ENCODE results near the gene SCYGR5.
"Not testable (repeated sequence)": the region's sequence is repeated elsewhere in the genome, so short reads cannot be mapped to it uniquely, and the experiment has no call there.

The SCYGR5 gene

DNA sequence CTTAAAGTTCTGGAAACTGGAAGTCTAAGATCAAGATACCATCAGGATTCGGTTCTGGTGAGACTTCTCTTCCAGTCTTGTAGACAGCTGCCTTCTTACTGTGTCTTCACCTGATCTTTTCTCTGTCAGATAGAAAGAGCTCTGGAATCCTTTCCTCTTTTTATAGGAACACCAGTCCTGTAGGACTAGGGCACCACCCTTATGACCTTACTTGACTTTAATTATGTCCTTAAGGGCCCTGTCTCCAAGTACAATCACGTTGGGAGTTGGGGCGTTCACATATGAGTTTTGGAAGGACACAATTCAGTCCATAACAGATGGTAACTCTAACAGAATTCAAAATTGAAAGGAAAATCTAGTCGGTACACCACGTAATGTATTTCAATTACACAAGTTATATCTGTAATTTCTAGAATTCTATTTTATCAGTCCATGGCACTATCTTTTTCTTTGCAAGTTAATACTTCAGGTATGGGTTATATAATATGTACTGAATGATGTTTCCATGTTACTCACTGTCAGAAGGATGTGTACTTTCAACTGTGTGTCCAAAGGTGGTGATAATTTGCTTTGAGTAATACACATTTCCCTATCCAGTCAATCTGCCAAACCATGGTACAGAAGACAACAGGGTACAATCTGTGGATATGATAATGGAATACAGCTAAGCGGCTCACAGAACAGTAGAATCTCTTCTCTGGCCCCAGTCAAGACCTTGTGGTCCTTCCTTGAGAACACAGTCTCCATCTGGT, 1.2 kb upstream of the SCYGR5 start:
- no peak for DNase-seq (ENCODE audit: insufficient read length, low spot score)
- FAIRE-seq: no peak
- TF ChIP-seq PAX5 (IDR thresholded peaks at IDR 0.05; ENCODE audit: insufficient read depth, low read length, severe bottlenecking) (no peak), SPI1 (IDR thresholded peaks at IDR 0.05; ENCODE audit: low read depth, low read length) (no peak), POLR2AphosphoS5 (IDR thresholded peaks at IDR 0.05; ENCODE audit: low read depth, low read length) (no peak), TAF1 (IDR thresholded peaks at IDR 0.05; ENCODE audit: low read depth, low read length) (no peak), POLR2A (IDR thresholded peaks at IDR 0.05; ENCODE audit: low read depth, low read length) (no peak), POU2F2 (IDR thresholded peaks at IDR 0.05; ENCODE audit: low read depth, low read length) (no peak)

DNA sequence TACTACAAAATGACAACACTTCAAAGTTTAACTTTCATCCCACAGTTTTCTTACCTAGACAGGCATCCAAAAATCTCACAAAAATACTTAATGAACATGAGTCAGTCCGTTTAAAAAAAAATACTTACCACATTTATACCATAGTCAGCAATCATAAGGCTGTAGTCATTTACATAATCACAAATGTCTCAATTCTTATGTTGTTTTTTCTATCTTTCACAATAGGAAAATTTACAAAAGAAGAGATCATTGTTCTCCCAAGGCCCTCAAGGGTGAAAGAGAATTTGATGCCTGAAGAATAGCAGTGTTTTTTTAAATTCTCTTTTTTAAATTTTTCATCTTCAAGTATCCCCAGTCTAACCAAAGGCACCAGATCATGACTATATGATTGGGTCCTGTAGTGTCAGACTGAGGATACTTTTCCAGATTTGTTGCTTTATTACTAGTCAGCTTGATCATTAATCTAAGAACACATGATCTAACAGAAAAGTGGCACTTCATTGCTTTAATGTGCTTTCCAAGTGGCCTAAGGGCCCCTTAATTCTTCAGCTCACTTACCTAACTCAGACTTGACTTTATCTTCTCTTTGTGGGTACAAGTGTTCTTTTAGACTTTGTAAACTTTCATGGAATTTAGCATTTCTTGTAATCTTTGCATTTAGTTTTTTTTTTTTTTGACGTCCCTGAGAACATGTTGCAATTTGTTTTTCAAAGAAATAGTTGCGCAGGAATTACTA, 4.7 kb downstream of the SCYGR5 start:
- no peak for FAIRE-seq
- TF ChIP-seq POLR2A (IDR thresholded peaks at IDR 0.05; ENCODE audit: low read depth, low read length) (no peak), POU2F2 (IDR thresholded peaks at IDR 0.05; ENCODE audit: low read depth, low read length) (no peak), TAF1 (IDR thresholded peaks at IDR 0.05; ENCODE audit: low read depth, low read length) (no peak), POLR2AphosphoS5 (IDR thresholded peaks at IDR 0.05; ENCODE audit: low read depth, low read length) (no peak), SPI1 (IDR thresholded peaks at IDR 0.05; ENCODE audit: low read depth, low read length) (no peak), PAX5 (IDR thresholded peaks at IDR 0.05; ENCODE audit: insufficient read depth, low read length, severe bottlenecking) (no peak)

GRCh38 chr2:227673620-227674019, 7.0 kb downstream of the SCYGR5 start:
- not testable (repeated sequence) for FAIRE-seq; DNase-seq (ENCODE audit: insufficient read length, low spot score)

More for the DNA sequence above, 4.7 kb downstream of the SCYGR5 start:
- no peak for DNase-seq (ENCODE audit: insufficient read length, low spot score)

GRCh38 chr2:227674485-227674884, 7.9 kb downstream of the SCYGR5 start:
- DNase-seq (ENCODE audit: insufficient read length, low spot score): no peak
- TF ChIP-seq PAX5 (IDR thresholded peaks at IDR 0.05; ENCODE audit: insufficient read depth, low read length, severe bottlenecking) (no peak), POLR2A (IDR thresholded peaks at IDR 0.05; ENCODE audit: low read depth, low read length) (no peak), POU2F2 (IDR thresholded peaks at IDR 0.05; ENCODE audit: low read depth, low read length) (no peak), SPI1 (IDR thresholded peaks at IDR 0.05; ENCODE audit: low read depth, low read length) (no peak)
- no peak for FAIRE-seq

- FAIRE-seq: no peak
- TF ChIP-seq POU2F2 (IDR thresholded peaks at IDR 0.05; ENCODE audit: low read depth, low read length) (no peak), PAX5 (IDR thresholded peaks at IDR 0.05; ENCODE audit: insufficient read depth, low read length, severe bottlenecking) (no peak), POLR2A (IDR thresholded peaks at IDR 0.05; ENCODE audit: low read depth, low read length) (no peak), SPI1 (IDR thresholded peaks at IDR 0.05; ENCODE audit: low read depth, low read length) (no peak), POLR2AphosphoS5 (IDR thresholded peaks at IDR 0.05; ENCODE audit: low read depth, low read length) (no peak), TAF1 (IDR thresholded peaks at IDR 0.05; ENCODE audit: low read depth, low read length) (no peak)
Observed at GRCh38 chr2:227677928-227678327, 11.3 kb downstream of the SCYGR5 start.

GRCh38 chr2:227684258-227684657, 17.7 kb downstream of the SCYGR5 start:
- FAIRE-seq (no peak), DNase-seq (ENCODE audit: insufficient read length, low spot score) (no peak)
- no peak for TF ChIP-seq POLR2A (IDR thresholded peaks at IDR 0.05; ENCODE audit: low read depth, low read length)
- no peak for TF ChIP-seq POLR2AphosphoS5 (IDR thresholded peaks at IDR 0.05; ENCODE audit: low read depth, low read length)
- no peak for TF ChIP-seq POU2F2 (IDR thresholded peaks at IDR 0.05; ENCODE audit: low read depth, low read length)
- TF ChIP-seq PAX5 (IDR thresholded peaks at IDR 0.05; ENCODE audit: insufficient read depth, low read length, severe bottlenecking): no peak
- no peak for TF ChIP-seq TAF1 (IDR thresholded peaks at IDR 0.05; ENCODE audit: low read depth, low read length)
- no peak for TF ChIP-seq SPI1 (IDR thresholded peaks at IDR 0.05; ENCODE audit: low read depth, low read length)

More at GRCh38 chr2:227677928-227678327, 11.3 kb downstream of the SCYGR5 start:
- DNase-seq (ENCODE audit: insufficient read length, low spot score): no peak

- TF ChIP-seq POLR2AphosphoS5 (IDR thresholded peaks at IDR 0.05; ENCODE audit: low read depth, low read length) (no peak), TAF1 (IDR thresholded peaks at IDR 0.05; ENCODE audit: low read depth, low read length) (no peak), POU2F2 (IDR thresholded peaks at IDR 0.05; ENCODE audit: low read depth, low read length) (no peak), PAX5 (IDR thresholded peaks at IDR 0.05; ENCODE audit: insufficient read depth, low read length, severe bottlenecking) (no peak), POLR2A (IDR thresholded peaks at IDR 0.05; ENCODE audit: low read depth, low read length) (no peak), SPI1 (IDR thresholded peaks at IDR 0.05; ENCODE audit: low read depth, low read length) (no peak)
- no peak for DNase-seq (ENCODE audit: insufficient read length, low spot score)
- FAIRE-seq: no peak
Observed at GRCh38 chr2:227687189-227687588, 20.6 kb downstream of the SCYGR5 start.

DNA sequence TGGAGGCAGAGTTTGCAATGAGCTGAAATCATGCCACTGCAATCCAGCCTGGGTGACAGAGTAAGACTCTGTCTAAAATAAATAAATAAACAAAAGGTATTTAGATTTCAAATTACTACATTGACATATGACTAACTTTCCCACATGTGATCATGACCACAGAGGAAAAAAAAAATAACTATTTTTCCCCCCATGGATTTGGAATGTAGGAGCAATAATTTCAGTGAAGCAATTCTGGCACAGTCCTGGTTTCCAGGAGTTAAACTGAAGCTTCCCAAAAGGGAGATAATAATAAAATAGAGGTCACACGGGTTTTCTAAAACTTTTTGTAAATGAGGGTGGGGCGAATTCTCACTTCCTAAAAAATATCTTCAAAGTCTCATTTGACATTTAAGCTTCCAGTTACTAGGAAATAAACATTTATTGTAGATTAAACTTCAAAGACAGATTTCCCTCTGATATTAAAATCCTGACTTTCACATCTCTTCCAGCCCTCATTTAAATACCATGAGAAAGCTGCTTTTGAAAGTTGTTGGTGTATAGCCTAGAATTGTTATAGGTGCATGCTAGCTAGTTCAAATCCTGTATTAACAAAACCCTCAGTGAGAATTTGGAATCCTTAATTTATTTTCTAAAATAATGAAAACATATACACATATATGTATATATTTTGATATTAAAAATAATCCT, 30.5 kb downstream of the SCYGR5 start:
- DNase-seq (ENCODE audit: insufficient read length, low spot score) (no peak), FAIRE-seq (no peak)
- TF ChIP-seq POLR2AphosphoS5 (IDR thresholded peaks at IDR 0.05; ENCODE audit: low read depth, low read length): no peak
- no peak for TF ChIP-seq POLR2A (IDR thresholded peaks at IDR 0.05; ENCODE audit: low read depth, low read length)
- no peak for TF ChIP-seq SPI1 (IDR thresholded peaks at IDR 0.05; ENCODE audit: low read depth, low read length)
- no peak for TF ChIP-seq POU2F2 (IDR thresholded peaks at IDR 0.05; ENCODE audit: low read depth, low read length)
- TF ChIP-seq TAF1 (IDR thresholded peaks at IDR 0.05; ENCODE audit: low read depth, low read length): no peak
- TF ChIP-seq PAX5 (IDR thresholded peaks at IDR 0.05; ENCODE audit: insufficient read depth, low read length, severe bottlenecking): no peak

DNA sequence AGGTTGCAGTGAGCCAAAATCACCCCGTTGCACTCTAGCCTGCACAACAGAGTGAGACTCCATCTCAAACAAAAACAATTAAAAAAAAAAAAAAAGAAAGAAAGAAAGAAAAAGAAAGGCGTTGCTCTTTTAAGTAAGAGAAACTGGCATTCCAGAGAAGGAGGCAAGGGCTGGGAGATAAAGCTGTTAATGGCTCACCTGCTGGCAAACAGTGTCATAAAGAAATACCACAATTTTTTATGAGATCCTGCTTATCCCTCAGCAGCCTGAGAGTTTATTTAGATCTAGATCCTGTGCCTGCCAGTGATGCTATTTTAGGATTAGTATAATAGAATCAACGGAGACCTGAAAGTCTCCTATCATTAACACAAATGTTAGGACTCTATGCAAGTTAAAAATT, 35.0 kb downstream of the SCYGR5 start:
- TF ChIP-seq SPI1 (IDR thresholded peaks at IDR 0.05; ENCODE audit: low read depth, low read length) (no peak), TAF1 (IDR thresholded peaks at IDR 0.05; ENCODE audit: low read depth, low read length) (no peak), POLR2AphosphoS5 (IDR thresholded peaks at IDR 0.05; ENCODE audit: low read depth, low read length) (no peak), PAX5 (IDR thresholded peaks at IDR 0.05; ENCODE audit: insufficient read depth, low read length, severe bottlenecking) (no peak), POLR2A (IDR thresholded peaks at IDR 0.05; ENCODE audit: low read depth, low read length) (no peak), POU2F2 (IDR thresholded peaks at IDR 0.05; ENCODE audit: low read depth, low read length) (no peak)
- no peak for DNase-seq (ENCODE audit: insufficient read length, low spot score)
- FAIRE-seq: no peak

All from GM12891 (cell line).